Right lobe of liver (tissue), 6 donors: ENCODE measurements around the gene PPP1R1C. TPM values are rescaled to one million over a fixed set of nuclear protein-coding genes. Genes with fewer than 3 reads are reported as not detected.

ENCODE experiments used
- ATAC-seq, 4 donors: fragments of 200-7000 bp; cut with Tn5 transposase; one replicate each; pipeline ENCODE4 v1.9.1; 2020; ENCODE audit warnings: mild to moderate bottlenecking in 4 of 4, moderate library complexity in 4 of 4
- DNase-seq, 3 donors: peaks; one replicate each; pipeline ENCODE4 v3.0.0-alpha.2; 2020
- H3K27ac ChIP-seq, 3 donors: fragments of 200-600 bp; one replicate each; pipeline ENCODE4 v1.8.0; 2022
- H3K27me3 ChIP-seq, 2 donors: fragments of 200-600 bp; one replicate each; pipeline ENCODE4 v1.8.0; 2022
- H3K36me3 ChIP-seq, 4 donors: fragments of 200-600 bp; sonication (generic) in 1 of 4; one replicate each; pipeline versions ENCODE4 v1.5.1 to v1.8.0; 2017 to 2022; ENCODE audit warnings: control low read depth in 1 of 4
- H3K4me1 ChIP-seq, 4 donors: fragments of 200-600 bp; sonication (generic) in 1 of 4; one replicate each; pipeline versions ENCODE4 v1.5.1 to v1.8.0; 2017 to 2022; ENCODE audit warnings: control low read depth in 1 of 4
- H3K4me3 ChIP-seq, 3 donors: fragments of 200-600 bp; one replicate each; pipeline ENCODE4 v1.8.0; 2022
- H3K9me3 ChIP-seq, 4 donors: fragments of 200-600 bp; sonication (generic) in 1 of 4; one replicate each; pipeline versions ENCODE4 v1.5.1 to v1.8.0; 2017 to 2022; ENCODE audit warnings: control low read depth in 1 of 4
- POLR2A ChIP-seq: fragments of 450-650 bp; IDR thresholded peaks from one replicate; pipeline ENCODE4 v1.6.1; 2017; ENCODE audit warnings: antibody characterized with exemption, mild to moderate bottlenecking
- WGBS: methylation state at CpG from one replicate; pipeline ENCODE4 v1.1.6; 2018; ENCODE audit warnings: low coverage, low lambda C conversion rate; ENCODE audit not compliant: insufficient coverage; ENCODE audit errors: missing lambda C conversion rate; 5-methylcytosine and 5-hydroxymethylcytosine counted together
- intact Hi-C, 2 donors: fragments of 100-400 bp; cut with DNase I; formaldehyde crosslinking; loops; one replicate each; pipeline versions ENCODE4 v1.11.2 to v1.14.1; 2022
- total RNA-seq, 6 experiments: library from RNA; depleted of rRNA in 2 of 6; stranded (reverse); fragments of >200 nt in 2 of 6; fragmentation: NEBNext Ultra II Directional in 3 of 6; extraction: Animal tissue kit (Norgen Biotek cat#: 25700) in 3 of 6; gene quantifications; one replicate each; pipeline versions ENCODE4 v1.1.0 to v1.2.4, GENCODE V29; 2016 to 2023
- TF ChIP-seq, protein P1 (sequence below), 4 donors: fragments of 200-600 bp in 3 of 4; fragments of 450-650 bp in 1 of 4; IDR thresholded peaks; one replicate each; pipeline versions ENCODE4 v1.5.1 to v1.8.0; 2016 to 2022; ENCODE audit warnings: antibody characterized with exemption in 4 of 4, mild to moderate bottlenecking in 2 of 4
- donor health status: DM: no; HTN: yes; CAD: no.
- donor health status: DM: no; HTN: no; CAD: no.
- donor health status: DM: no; HTN: no; CAD: no.
- donor health status: DM: no; HTN: yes; CAD: no.
- donor health status: DM: no; HTN: yes; CAD: no.

PPP1R1C gene
- total RNA-seq, 6 experiments from 2014 or later: 1.8 to 22.2 (median 8.8) TPM

DNA sequence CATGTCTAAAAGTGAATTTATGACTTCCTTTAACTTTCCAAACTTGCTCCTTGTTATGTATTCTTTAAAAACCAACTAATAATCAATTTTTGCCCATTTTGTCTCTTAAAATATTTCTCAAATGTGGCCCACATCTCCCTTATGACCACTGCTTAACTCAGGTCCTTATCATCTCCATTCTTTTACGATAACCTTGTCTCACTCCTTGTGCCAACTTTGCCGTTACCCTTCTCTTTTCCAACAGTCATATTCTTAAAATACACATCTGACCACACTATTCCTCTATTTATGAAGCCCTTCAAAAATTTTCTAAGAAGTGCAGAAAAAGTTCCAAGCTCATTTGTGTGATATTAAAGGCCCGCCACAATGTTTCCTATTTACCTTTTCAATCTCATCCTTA is 47.8 kb downstream of the PPP1R1C start:
- Histone ChIP-seq H3K27me3 (no peaks in the 10 kb centered on the region), H3K4me3 (no peak overlapping the region), H3K4me1 (no peaks in the 10 kb centered on the region), H3K9me3 (no peaks in the 10 kb centered on the region), H3K36me3 (no peaks in the 10 kb centered on the region), H3K27ac (no peak overlapping the region)
- ATAC-seq: no peak
- TF ChIP-seq, protein P1, sequence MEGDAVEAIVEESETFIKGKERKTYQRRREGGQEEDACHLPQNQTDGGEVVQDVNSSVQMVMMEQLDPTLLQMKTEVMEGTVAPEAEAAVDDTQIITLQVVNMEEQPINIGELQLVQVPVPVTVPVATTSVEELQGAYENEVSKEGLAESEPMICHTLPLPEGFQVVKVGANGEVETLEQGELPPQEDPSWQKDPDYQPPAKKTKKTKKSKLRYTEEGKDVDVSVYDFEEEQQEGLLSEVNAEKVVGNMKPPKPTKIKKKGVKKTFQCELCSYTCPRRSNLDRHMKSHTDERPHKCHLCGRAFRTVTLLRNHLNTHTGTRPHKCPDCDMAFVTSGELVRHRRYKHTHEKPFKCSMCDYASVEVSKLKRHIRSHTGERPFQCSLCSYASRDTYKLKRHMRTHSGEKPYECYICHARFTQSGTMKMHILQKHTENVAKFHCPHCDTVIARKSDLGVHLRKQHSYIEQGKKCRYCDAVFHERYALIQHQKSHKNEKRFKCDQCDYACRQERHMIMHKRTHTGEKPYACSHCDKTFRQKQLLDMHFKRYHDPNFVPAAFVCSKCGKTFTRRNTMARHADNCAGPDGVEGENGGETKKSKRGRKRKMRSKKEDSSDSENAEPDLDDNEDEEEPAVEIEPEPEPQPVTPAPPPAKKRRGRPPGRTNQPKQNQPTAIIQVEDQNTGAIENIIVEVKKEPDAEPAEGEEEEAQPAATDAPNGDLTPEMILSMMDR (IDR thresholded peaks at IDR 0.05): no peak
- no peak for TF ChIP-seq POLR2A
- WGBS: 97% methylated on average over 3 of the region's 3 CpGs
- no peak for DNase-seq
- intact Hi-C loops: no loop called here

DNA sequence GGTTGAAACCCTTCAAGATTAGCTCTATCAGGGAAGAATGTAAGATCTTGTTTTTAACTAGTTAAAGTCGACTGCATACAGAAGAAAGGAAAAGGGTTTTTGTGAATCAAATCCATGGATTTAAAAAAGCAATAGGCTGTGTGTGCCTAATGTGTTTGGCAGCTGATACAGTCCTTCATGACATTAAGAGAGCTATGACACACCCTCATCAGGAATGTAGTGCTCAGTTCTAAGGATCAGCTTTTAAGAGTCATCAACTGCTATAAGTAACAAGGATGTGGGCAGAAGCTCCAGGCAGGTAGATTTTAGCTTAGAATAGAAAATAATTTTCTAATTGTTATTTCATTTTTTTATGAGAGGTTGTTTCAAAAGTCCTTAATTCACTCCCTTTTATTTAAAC is 52.9 kb downstream of the PPP1R1C start:
- no peak for ATAC-seq

DNA sequence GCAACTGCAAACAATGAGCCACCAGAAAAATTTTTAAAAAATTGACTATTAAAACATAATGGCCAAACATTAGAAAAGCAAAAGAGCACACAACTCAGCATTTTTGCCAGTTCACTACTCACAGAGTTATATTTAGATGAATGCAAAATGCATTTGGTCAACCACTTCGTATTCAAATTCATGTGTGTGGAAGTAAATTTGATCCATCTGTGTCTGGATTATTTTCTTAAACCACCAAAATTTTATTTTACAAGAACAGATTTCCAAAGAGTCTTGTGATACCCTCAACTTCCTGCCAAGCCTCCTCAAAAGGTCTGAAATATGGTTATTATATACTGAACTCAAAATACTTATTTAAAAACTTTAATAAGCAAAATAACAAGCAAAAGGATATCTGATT is 57.4 kb downstream of the PPP1R1C start:
- 64% methylated on average over 1 of the region's 1 CpG for WGBS
- no peak overlapping the region for H3K4me3 ChIP-seq
- H3K36me3 ChIP-seq: no peaks in the 10 kb centered on the region
- H3K27ac ChIP-seq: no peak overlapping the region
- intact Hi-C loops: no loop called here
- DNase-seq (no peak), ATAC-seq (no peak)
- no peaks in the 10 kb centered on the region for H3K27me3 ChIP-seq
- no peak for TF ChIP-seq POLR2A
- TF ChIP-seq, protein P1 (IDR thresholded peaks at IDR 0.05): no peak
- no peaks in the 10 kb centered on the region for H3K9me3 ChIP-seq
- no peaks in the 10 kb centered on the region for H3K4me1 ChIP-seq

More for the DNA sequence above, 52.9 kb downstream of the PPP1R1C start:
- DNase-seq: no peak
- 53% methylated on average over 1 of the region's 1 CpG for WGBS
- no peak overlapping the region for H3K27ac ChIP-seq
- no peak overlapping the region for H3K4me3 ChIP-seq
- no peaks in the 10 kb centered on the region for H3K9me3 ChIP-seq
- TF ChIP-seq, protein P1 (IDR thresholded peaks at IDR 0.05): no peak
- no peaks in the 10 kb centered on the region for H3K27me3 ChIP-seq
- H3K36me3 ChIP-seq: no peaks in the 10 kb centered on the region
- no peaks in the 10 kb centered on the region for H3K4me1 ChIP-seq
- intact Hi-C loops: no loop called here

- Histone ChIP-seq H3K4me1 (peaks cover 0 to 5% (median 0%) of the 10 kb centered on the region in 4 donors), H3K27ac (no peak overlapping the region), H3K36me3 (no peaks in the 10 kb centered on the region), H3K4me3 (no peak overlapping the region), H3K27me3 (no peaks in the 10 kb centered on the region), H3K9me3 (no peaks in the 10 kb centered on the region)
- TF ChIP-seq, protein P1 (IDR thresholded peaks at IDR 0.05): no peak
- TF ChIP-seq POLR2A: no peak
- DNase-seq: no peak
- 100% methylated on average over 4 of the region's 4 CpGs for WGBS
- ATAC-seq: no peak
- intact Hi-C loops: no loop called here
Measured at GRCh38 chr2:182043861-182044260, 58.2 kb downstream of the PPP1R1C start.

GRCh38 chr2:182047544-182047943 is 61.9 kb downstream of the PPP1R1C start:
- H3K4me3 ChIP-seq: no peak overlapping the region
- H3K27me3 ChIP-seq: no peaks in the 10 kb centered on the region
- no peak for DNase-seq
- no peaks in the 10 kb centered on the region for H3K9me3 ChIP-seq
- H3K36me3 ChIP-seq: no peaks in the 10 kb centered on the region
- intact Hi-C loops: no loop called here
- TF ChIP-seq POLR2A: no peak
- TF ChIP-seq, protein P1 (IDR thresholded peaks at IDR 0.05): no peak
- H3K27ac ChIP-seq: no peak overlapping the region
- ATAC-seq: no peak
- peaks cover 0 to 29% (median 8%) of the 10 kb centered on the region in 4 donors for H3K4me1 ChIP-seq
